ENCODE measurements around the gene LRRC71.

LRRC71 gene

DNA sequence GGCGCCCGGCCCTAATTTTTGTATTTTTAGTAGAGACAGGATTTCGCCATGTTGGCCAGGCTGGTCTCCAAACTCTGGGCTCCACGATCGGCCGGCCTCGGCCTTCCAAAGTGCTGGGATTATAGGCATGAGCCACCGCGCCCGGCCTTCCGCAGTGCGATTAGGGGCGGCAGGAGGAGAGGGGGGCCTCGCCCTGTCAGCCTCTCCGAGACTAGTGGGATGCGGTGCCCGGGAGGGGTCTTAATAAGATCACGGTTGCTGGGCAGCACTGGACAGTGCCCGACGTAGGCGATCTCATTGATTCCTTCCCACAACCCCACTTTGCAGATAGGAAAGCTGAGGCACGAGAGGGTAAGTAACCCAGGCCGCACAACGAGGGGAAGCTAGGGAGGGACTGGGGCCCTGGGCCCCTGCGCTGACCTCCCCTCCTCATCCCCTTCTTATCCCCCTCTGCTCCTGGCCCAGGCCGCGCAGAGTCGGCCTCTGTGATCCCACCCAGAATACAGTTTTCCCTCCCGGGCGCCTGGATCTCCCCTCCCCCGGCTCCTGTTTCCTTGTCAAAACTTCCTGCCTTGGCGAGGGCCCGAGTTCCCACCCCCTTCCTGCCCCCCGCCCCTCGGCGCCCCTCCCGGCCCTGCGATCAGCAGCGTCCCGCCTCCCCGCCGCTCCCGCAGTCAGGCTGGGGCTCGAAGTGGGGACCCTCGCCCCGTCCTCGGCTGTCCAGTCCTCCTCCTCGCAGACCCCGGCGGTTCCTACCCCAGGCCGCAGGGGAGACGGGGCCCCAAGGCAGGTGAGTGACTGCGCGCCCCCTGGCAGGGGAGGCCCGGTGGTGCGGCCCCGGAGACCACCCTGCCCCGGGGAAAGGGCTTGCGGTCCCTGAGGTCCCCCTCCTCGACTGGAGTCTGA is 27.1 kb upstream of the LRRC71 start, which contains the start of gene PEAR1:
Gene PEAR1, plus strand, starts transcription at position 671 of the 906 bp plus-strand sequence. CDS start 10,209 bp downstream, outside the sequence.
- DNase-seq: no peak

DNA sequence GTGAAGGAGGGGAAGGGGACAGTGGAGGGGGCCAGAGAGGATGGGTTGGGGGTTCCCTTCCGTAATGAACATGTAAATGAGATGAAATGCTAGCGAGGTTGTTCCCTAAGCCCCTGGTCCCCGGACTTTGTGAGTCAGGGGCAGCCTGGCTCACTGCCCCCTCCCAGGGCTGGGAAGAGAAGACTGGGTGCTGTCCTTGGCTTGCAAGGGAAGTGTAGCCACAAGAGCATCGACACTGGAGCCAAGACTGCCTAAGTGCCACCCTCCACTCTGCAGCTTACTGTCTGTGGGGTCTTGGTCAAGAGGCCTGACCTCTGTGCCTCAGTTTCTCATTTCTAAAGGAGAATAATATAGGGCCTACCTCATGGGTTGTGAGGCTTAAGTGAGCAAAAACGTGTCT is 26.4 kb upstream of the LRRC71 start:
- no peak for DNase-seq

DNA sequence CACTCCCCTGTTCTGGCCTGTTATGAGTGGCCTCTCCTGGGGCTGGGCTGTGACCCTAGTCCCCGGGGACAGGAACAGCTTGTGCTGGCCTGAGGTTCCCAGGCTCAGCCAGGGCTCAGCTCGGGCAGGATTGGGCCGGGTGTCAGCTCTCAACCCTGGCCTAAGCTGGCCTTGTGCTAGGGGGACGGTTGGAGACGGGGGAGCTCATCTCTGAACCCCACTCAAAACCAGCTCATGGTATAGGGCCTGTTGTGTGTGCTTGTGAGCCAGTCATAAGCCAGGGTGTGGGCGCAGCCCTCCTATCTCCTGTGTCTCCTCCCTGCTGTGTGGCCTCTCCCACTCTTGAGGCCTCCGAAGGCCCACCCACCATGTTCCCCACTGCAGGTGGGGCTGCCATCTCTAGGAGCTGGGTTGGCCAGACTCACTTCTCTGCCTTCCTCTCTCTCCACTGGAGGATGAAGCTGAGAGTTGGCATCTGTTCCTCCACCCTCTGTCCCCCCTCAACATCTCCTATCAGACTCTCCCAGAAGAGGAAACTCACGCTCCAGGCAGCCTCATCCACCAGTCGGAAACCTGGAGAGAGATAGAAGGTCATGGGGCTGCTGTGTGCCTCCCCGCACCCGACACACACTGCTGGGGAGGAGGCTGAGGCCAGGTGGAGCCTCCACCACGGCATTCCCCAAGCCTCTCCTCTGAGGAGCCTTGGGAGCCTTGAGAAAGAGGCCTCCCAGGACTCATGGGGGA is 25.5 kb upstream of the LRRC71 start:
- DNase-seq: no peak

DNA sequence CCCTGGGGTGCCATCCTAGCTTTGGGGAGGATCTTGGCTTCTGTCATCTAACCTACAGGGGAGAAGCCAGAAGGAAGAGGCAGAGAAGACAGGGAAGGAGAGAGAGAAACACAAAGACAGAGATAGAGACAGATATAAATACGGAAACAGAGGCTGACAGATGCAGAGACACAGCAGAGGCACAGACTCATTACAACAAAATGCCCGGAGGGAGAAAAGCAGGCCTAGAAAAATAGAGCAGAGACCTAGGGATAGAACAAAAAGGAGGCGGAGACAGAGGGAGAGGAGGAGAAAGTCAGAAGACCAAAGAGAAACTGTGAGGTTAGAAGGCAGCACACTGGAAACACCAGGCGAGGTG is 25.0 kb upstream of the LRRC71 start:
- DNase-seq: no peak

- DNase-seq: no peak
Observed at GRCh38 chr1:156895927-156896326, 24.5 kb upstream of the LRRC71 start.

DNA sequence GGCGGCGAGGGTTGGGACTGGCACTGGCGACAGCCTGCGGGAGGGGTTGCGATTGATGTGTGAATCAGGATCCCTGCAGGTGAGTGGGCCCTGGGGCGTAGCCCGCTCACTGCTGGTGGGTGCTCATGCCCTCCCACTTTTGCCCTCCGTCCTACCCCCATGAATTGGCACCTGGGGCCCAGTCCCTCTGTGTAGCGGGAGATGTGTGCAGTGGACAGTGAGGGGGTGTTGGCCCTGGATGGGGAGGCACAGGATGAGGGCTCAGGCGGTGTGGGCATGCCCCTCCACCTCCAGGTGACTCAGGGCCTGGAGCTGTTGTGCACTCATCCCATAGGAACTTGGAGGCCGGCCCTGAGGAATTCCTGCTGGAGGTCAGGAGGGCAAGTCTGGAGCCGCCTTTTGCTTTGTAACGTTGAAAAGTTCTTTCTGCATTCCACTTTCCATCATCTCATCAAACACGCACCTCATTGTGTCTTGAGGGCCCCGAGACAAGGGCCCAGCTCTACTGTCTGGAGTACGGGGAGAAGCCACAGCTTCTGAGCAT is 23.9 kb upstream of the LRRC71 start:
- DNase-seq: no peak

DNA sequence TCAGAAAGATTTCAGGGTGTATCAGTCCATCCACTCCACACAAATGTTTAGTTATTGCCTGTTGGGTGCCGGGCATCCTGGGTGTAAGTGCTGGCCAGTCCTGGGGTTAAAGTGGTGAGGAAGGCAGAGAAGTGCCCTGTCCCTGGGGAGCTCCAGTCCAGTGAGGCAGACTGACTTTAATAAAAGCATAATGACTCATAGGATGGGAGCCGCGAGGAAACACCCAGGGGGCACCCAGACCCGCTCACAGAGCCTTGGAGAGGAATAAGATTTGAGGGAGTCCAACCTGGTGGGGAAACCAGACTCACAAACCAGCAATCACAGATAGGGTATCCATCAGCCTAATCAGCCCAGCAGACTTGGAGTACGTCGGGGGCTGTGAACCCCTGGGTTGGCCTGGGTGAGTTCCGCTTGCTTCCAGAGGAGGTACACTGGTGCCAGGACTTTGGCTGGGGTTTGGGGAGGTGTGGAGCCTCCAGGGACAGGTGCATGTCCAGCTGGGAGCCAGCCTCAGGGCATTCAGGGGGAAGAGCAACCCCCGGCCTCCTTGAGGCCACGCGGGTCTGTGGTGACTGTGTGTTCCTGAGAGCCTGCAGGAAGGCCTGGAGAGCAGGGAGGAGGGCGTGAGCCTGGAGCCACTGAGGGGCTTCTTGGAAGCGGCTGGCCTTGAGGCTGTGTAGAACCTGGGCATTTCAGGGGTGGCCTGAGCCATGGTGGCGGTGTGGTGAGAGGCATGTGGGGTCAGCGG is 23.2 kb upstream of the LRRC71 start:
- no peak for DNase-seq

DNA sequence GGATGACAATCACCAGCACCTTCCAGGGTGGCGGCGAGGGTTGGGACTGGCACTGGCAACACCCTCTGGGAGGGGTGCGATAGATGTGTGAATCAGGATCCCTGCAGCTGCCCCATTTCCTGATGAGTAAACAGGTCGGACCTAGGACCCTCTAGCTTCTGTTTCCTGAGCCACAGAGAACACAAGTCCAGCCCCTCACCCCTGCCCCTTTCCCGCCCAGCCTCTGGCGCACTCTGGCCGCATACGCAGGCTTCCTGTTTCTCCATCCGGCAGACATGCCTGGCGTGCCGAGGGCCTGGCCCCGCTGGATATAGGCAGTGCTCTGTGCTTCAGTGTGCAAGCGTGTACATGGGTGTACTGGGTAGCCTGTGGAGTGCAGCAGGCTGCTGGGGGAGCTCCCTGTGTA is 22.3 kb upstream of the LRRC71 start:
- DNase-seq: no peak

- DNase-seq: no peak
Observed at GRCh38 chr1:156898971-156899664, 21.3 kb upstream of the LRRC71 start.

GRCh38 chr1:156899956-156900718 is 20.3 kb upstream of the LRRC71 start:
- DNase-seq: no peak

GRCh38 chr1:156900896-156901589 is 19.4 kb upstream of the LRRC71 start:
- DNase-seq: no peak

GRCh38 chr1:156901590-156901900 is 18.9 kb upstream of the LRRC71 start:
- DNase-seq: no peak

DNA sequence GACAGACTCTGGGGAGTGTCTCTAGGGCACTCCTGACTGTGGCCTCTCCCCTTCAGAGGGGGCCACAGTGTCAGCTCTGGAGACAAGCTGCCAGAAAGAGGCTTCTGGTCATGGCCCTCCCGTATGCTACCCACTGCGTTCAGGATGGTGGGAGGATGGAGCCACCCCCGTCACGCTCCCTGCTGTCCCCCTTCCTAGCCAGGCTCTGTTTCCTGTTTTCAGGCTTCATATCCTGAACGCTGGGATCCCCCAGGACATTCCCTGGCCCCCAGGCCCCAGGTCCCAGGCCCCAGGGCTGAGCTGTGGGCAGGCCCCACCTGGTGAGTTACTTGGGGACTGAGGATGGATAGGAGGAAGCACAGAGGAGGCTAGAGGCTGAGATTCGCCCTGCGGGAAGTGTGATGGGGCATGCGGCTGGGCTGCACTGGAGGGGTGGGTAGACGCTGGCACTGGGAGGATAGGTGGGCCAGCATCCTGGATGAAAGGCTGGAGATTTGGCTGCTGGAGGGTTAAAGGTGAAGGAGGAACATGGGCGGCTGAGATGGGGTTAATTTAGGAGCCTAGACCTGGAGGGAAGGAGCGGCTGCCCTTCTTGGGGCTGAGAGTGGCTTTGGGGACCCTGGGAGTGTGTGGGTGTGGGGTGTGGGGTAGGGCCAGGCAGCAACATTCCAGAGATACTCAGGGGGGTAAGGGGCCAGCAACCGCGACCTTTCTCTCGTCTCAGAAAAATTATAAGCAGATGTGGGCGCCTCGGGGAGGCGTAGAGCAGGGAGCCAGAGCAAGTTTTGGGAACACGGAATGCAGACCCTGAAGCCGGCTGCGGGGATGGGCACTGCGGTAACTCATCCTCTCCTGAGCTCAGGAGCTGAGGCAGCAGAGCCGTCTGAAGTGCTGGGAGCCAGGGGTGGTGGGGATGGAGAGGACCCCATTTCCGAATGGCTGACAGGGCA is 18.2 kb upstream of the LRRC71 start:
- no peak for DNase-seq

GRCh38 chr1:156903328-156904091 is 16.9 kb upstream of the LRRC71 start:
- no peak for DNase-seq

GRCh38 chr1:156904187-156904959 is 16.1 kb upstream of the LRRC71 start:
- no peak for DNase-seq

- DNase-seq: no peak
Observed at GRCh38 chr1:156905176-156905575, 15.3 kb upstream of the LRRC71 start.

- DNase-seq: no peak
Observed at GRCh38 chr1:156905651-156906050, 14.8 kb upstream of the LRRC71 start.

DNA sequence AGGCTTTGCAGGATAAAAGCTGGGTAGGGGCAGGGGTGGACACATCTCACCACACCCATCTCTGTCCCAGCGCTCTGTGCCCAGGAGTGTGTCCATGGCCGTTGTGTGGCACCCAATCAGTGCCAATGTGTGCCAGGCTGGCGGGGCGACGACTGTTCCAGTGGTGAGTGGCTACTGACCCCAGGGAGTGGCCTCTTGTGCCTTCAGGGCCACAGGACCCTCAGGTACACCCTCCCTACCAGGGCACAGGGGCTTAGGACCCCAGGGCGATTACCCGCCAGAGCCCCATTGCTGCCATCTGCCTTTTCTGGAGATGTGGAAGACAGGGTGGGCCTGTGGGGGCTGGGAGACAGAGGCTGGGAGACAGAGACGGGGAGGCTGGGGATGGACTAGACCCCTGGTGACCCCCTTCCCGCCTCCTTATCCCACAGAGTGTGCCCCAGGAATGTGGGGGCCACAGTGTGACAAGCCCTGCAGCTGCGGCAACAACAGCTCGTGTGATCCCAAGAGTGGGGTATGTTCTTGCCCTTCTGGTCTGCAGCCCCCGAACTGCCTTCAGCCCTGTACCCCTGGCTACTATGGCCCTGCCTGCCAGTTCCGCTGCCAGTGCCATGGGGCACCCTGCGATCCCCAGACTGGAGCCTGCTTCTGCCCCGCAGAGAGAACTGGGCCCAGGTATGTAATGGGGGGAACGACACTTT is 14.1 kb upstream of the LRRC71 start:
- DNase-seq: no peak
